Breast epithelium (tissue), 3 donors: ENCODE results near the gene CDK6.

Experiments used
- CTCF ChIP-seq, 3 donors: fragments of 450-650 bp; IDR thresholded peaks; one replicate each; pipeline ENCODE4 v1.5.1; 2016 to 2017; ENCODE audit warnings: antibody characterized with exemption in 3 of 3, mild to moderate bottlenecking in 3 of 3, moderate library complexity in 3 of 3
- POLR2A ChIP-seq: fragments of 450-650 bp; IDR thresholded peaks from one replicate; pipeline ENCODE4 v1.6.1; 2016; ENCODE audit warnings: antibody characterized with exemption, mild to moderate bottlenecking, moderate library complexity

- TF ChIP-seq CTCF (IDR thresholded peaks at IDR 0.05) (no peak), POLR2A (no peak)
Observed at GRCh38 chr7:92696584-92696983, 139.8 kb downstream of the CDK6 start.
